ENCODE data around the gene KRTAP19-5.

KRTAP19-5 gene

GRCh38 chr21:30502041-30502440 lies at the start of gene KRTAP19-5:
KRTAP19-5 (minus strand) TSS chr21:30502141; CDS start chr21:30502090, 51 bp downstream.
- no peak for DNase-seq

GRCh38 chr21:30541764-30542163 lies 39.8 kb upstream of the KRTAP19-5 start, which contains the start of gene KRTAP19-6:
KRTAP19-6 (minus strand) TSS chr21:30541864; CDS start chr21:30541833, 31 bp downstream.
- DNase-seq = no peak

- no peak for DNase-seq
Observed at GRCh38 chr21:30518876-30519275, 16.9 kb upstream of the KRTAP19-5 start.

GRCh38 chr21:30515681-30516080 lies 13.7 kb upstream of the KRTAP19-5 start:
- no peak for DNase-seq

GRCh38 chr21:30505621-30506205 lies 3.8 kb upstream of the KRTAP19-5 start:
- DNase-seq = peak; percentile 2

GRCh38 chr21:30497065-30497464 lies 4.9 kb downstream of the KRTAP19-5 start, which contains the start of gene KRTAP19-4:
KRTAP19-4 (minus strand) TSS chr21:30497165; CDS start chr21:30497110, 55 bp downstream.
- DNase-seq = no peak

GRCh38 chr21:30491963-30492428 lies 9.9 kb downstream of the KRTAP19-5 start, which contains the start of gene KRTAP19-3:
KRTAP19-3 (minus strand) TSS chr21:30492013; CDS start chr21:30491957, 56 bp downstream.
- no peak for DNase-seq

- DNase-seq = no peak
Observed at GRCh38 chr21:30487336-30487735, 14.6 kb downstream of the KRTAP19-5 start, which contains the start of gene KRTAP19-2. KRTAP19-2 (minus strand) TSS chr21:30487436; CDS start chr21:30487348, 88 bp downstream.

- no peak for DNase-seq
Observed at GRCh38 chr21:30486180-30486579, 15.8 kb downstream of the KRTAP19-5 start.

- DNase-seq = no peak
Observed at GRCh38 chr21:30482130-30482529, 19.8 kb downstream of the KRTAP19-5 start.

- DNase-seq = no peak
Observed at GRCh38 chr21:30480145-30480544, 21.8 kb downstream of the KRTAP19-5 start, which contains the start of gene KRTAP19-1. KRTAP19-1 (minus strand) TSS chr21:30480367; CDS start chr21:30480317, 50 bp downstream.

- DNase-seq = no peak
Observed at GRCh38 chr21:30479259-30479658, 22.7 kb downstream of the KRTAP19-5 start.

- DNase-seq = no peak
Observed at GRCh38 chr21:30478004-30478403, 23.9 kb downstream of the KRTAP19-5 start.

GRCh38 chr21:30468900-30469714 lies 32.8 kb downstream of the KRTAP19-5 start:
- DNase-seq = no peak

- DNase-seq = peak; percentile 20
Observed at GRCh38 chr21:30463713-30464112, 38.2 kb downstream of the KRTAP19-5 start.

Data from NCI-H2171 treated with DMSO at 0.1 percent for 48 hours (cell line).